SK-N-SH (cell line): ENCODE data around the gene SETBP1. TPM values are rescaled to one million over a fixed set of nuclear protein-coding genes. Genes with fewer than 3 reads are reported as not detected.

Experiments
- CTCF ChIA-PET: fragments of 300-600, 350-600 bp; formaldehyde crosslinking; extraction: SDS; loops from one replicate; lab custom pipeline; 2021; lab: Yijun Ruan, JAX
- POLR2A ChIA-PET: fragments of 350-600 bp; sonication (Branson Sonifier 250); formaldehyde crosslinking; extraction: SDS; loops from one replicate; lab custom pipeline; 2020; ENCODE audit warnings: antibody characterized with exemption, inconsistent platforms; lab: Yijun Ruan, JAX
- DNase-seq: peaks from one replicate; pipeline ENCODE4 v3.0.0; 2012
- H2AFZ ChIP-seq: fragments of 200-600 bp; sonication (generic); 2 replicates; pipeline ENCODE4 v1.8.1; 2016; ENCODE audit warnings: antibody characterized with exemption, mild to moderate bottlenecking, low read depth
- H3F3A ChIP-seq: fragments of 200-600 bp; sonication (generic); replicated peaks from 2 replicates; pipeline ENCODE3; 2016; ENCODE audit warnings: antibody characterized with exemption, mild to moderate bottlenecking; ENCODE audit not compliant: insufficient read depth
- H3K27ac ChIP-seq, 2 experiments: fragments of 200-500 bp in 1 of 2; fragments of 200-600 bp in 1 of 2; sonication (Bioruptor generic) in 1 of 2; sonication (generic), shearing (Covaris generic) in 1 of 2; 2 replicates each; pipeline versions ENCODE4 v1.5.1 to v1.6.1; 2014 to 2016; ENCODE audit warnings: low read depth in 2 of 2, inconsistent platforms in 1 of 2, low read length in 1 of 2, mild to moderate bottlenecking in 1 of 2, mixed read lengths in 1 of 2
- H3K27me3 ChIP-seq: fragments of 200-600 bp; sonication (generic), shearing (Covaris generic); 2 replicates; pipeline ENCODE4 v1.6.1; 2016; ENCODE audit warnings: mixed run types; ENCODE audit not compliant: insufficient read depth
- H3K36me3 ChIP-seq, 2 experiments: fragments of 200-500 bp in 1 of 2; fragments of 200-600 bp in 1 of 2; sonication (Bioruptor generic) in 1 of 2; sonication (generic) in 1 of 2; replicated peaks in 1 of 2; 2 replicates each; pipeline versions ENCODE3 to v1.5.1; 2014 to 2016; ENCODE audit warnings: low read length in 1 of 2, mild to moderate bottlenecking in 1 of 2; ENCODE audit not compliant: insufficient read depth in 2 of 2, control insufficient read depth in 1 of 2
- H3K4me1 ChIP-seq, 2 experiments: fragments of 200-500 bp in 1 of 2; fragments of 200-600 bp in 1 of 2; sonication (Bioruptor generic) in 1 of 2; sonication (generic), shearing (Covaris generic) in 1 of 2; 2 replicates each; pipeline versions ENCODE4 v1.5.1 to v1.6.1; 2014 to 2016; ENCODE audit warnings: low read depth in 1 of 2, low read length in 1 of 2, mixed run types in 1 of 2; ENCODE audit not compliant: insufficient read depth in 2 of 2, control insufficient read depth in 1 of 2
- H3K4me2 ChIP-seq: fragments of 200-600 bp; sonication (generic), shearing (Covaris generic); 2 replicates; pipeline ENCODE4 v1.6.1; 2017; ENCODE audit warnings: mixed run types
- H3K4me3 ChIP-seq, 2 experiments: fragments of 200-500 bp in 1 of 2; fragments of 200-600 bp in 1 of 2; sonication (Bioruptor generic) in 1 of 2; sonication (generic), shearing (Covaris generic) in 1 of 2; 2 replicates each; pipeline versions ENCODE4 v1.5.1 to v1.8.1; 2014 to 2016; ENCODE audit warnings: low read depth in 2 of 2, inconsistent platforms in 1 of 2, low read length in 1 of 2, mild to moderate bottlenecking in 1 of 2, mixed read lengths in 1 of 2, moderate library complexity in 1 of 2
- H3K79me2 ChIP-seq: fragments of 200-600 bp; sonication (generic); 2 replicates; pipeline ENCODE4 v1.8.1; 2017; ENCODE audit warnings: mild to moderate bottlenecking; ENCODE audit not compliant: insufficient read depth
- H3K9ac ChIP-seq: fragments of 200-600 bp; sonication (generic); 2 replicates; pipeline ENCODE4 v1.6.1; 2017; ENCODE audit warnings: mixed run types
- H3K9me2 ChIP-seq: fragments of 200-600 bp; sonication (generic); 2 replicates; pipeline ENCODE4 v1.6.1; 2017; ENCODE audit warnings: mixed run types
- H3K9me3 ChIP-seq: fragments of 200-600 bp; sonication (generic); 2 replicates; pipeline ENCODE4 v1.6.1; 2017; ENCODE audit warnings: mixed run types, mild to moderate bottlenecking, moderate library complexity
- H4K20me1 ChIP-seq: fragments of 200-600 bp; sonication (generic); 2 replicates; pipeline ENCODE4 v1.6.1; 2017; ENCODE audit warnings: mild to moderate bottlenecking, mixed run types; ENCODE audit not compliant: insufficient read depth
- CHD2 ChIP-seq: fragments of 150-350 bp; IDR thresholded peaks from 2 replicates; pipeline ENCODE4 v1.6.1; 2018; ENCODE audit warnings: low read length; ENCODE audit not compliant: partially characterized antibody
- RCOR1 ChIP-seq: fragments of 150-350 bp; IDR thresholded peaks from 2 replicates; pipeline ENCODE4 v1.6.1; 2017; ENCODE audit warnings: antibody characterized with exemption, low read length
- RFX5 ChIP-seq: IDR thresholded peaks from 2 replicates; pipeline ENCODE4 v1.6.1; 2012; ENCODE audit warnings: mild to moderate bottlenecking, improper control_type of control experiment, low read length
- SIN3A ChIP-seq: IDR thresholded peaks from 2 replicates; pipeline ENCODE4 v1.6.1; 2012; ENCODE audit warnings: low read depth, mild to moderate bottlenecking, low read length, moderate library complexity, borderline replicate concordance
- YY1 ChIP-seq: IDR thresholded peaks from 2 replicates; pipeline ENCODE4 v1.4.0; 2012; ENCODE audit warnings: low read depth, mild to moderate bottlenecking
- WGBS: methylation state at CpG from one replicate; pipeline ENCODE4 v1.1.6; 2017; ENCODE audit warnings: low lambda C conversion rate; 5-methylcytosine and 5-hydroxymethylcytosine counted together
- polyA plus RNA-seq, 3 experiments: library from polyadenylated mRNA; depleted of rRNA; stranded (reverse); fragments of >200 nt; gene quantifications; 2 replicates each; pipeline ENCODE4 v1.2.3, GENCODE V29; 2012
- TF ChIP-seq, protein P1 (sequence below): IDR thresholded peaks from 2 replicates; pipeline ENCODE4 v1.4.0; 2012; ENCODE audit warnings: low read depth, borderline replicate concordance
- TF ChIP-seq, protein P2 (sequence below): IDR thresholded peaks from 2 replicates; pipeline ENCODE4 v1.6.1; 2012; ENCODE audit warnings: mild to moderate bottlenecking, low read depth, low read length, moderate library complexity

Gene SETBP1
- polyA plus RNA-seq, 1 of the 3 experiments (the other 2 are of a cell fraction) = 3.0 TPM

- H3K36me3 ChIP-seq = no peaks in the 10 kb centered on the region
- no peaks in the 10 kb centered on the region for H3F3A ChIP-seq
- H3K79me2 ChIP-seq = no peaks in the 10 kb centered on the region
- no peak for TF ChIP-seq RFX5
- TF ChIP-seq RCOR1 = no peak
- TF ChIP-seq SIN3A = no peak
- TF ChIP-seq YY1 = no peak
- no peak for DNase-seq
- 91% methylated on average over 2 of the region's 2 CpGs for WGBS
- H3K9me3 ChIP-seq = no peaks in the 10 kb centered on the region
- no peak overlapping the region for H3K4me2 ChIP-seq
- H3K27me3 ChIP-seq = no peaks in the 10 kb centered on the region
- H4K20me1 ChIP-seq = no peaks in the 10 kb centered on the region
- H2AFZ ChIP-seq = no peak overlapping the region
- H3K4me3 ChIP-seq = no peak overlapping the region
- POLR2A ChIA-PET = no interaction called here
- no peak overlapping the region for H3K9ac ChIP-seq
- H3K4me1 ChIP-seq = no peaks in the 10 kb centered on the region; a peak in 1 of 4 replicates
- CTCF ChIA-PET = interaction anchor here (1.5 kb wide), 1 partner anchor 19 kb away, joined by 3 read pairs; no protein-coding TSS in a partner anchor
- H3K9me2 ChIP-seq = no peaks in the 10 kb centered on the region
- H3K27ac ChIP-seq = no peak overlapping the region
These were observed 172.7 kb downstream of the SETBP1 start for GRCh38 chr18:44853430-44853829.

GRCh38 chr18:44855681-44856080 is 175.0 kb downstream of the SETBP1 start:
- Histone ChIP-seq H3K4me2 (no peak overlapping the region), H3K27ac (no peak overlapping the region), H3K27me3 (no peaks in the 10 kb centered on the region), H3K79me2 (no peaks in the 10 kb centered on the region), H3K9ac (no peak overlapping the region), H4K20me1 (no peaks in the 10 kb centered on the region), H3K36me3 (no peaks in the 10 kb centered on the region), H3K9me3 (no peaks in the 10 kb centered on the region), H2AFZ (no peak overlapping the region), H3K4me1 (no peaks in the 10 kb centered on the region), H3F3A (no peaks in the 10 kb centered on the region), H3K4me3 (no peak overlapping the region), H3K9me2 (no peaks in the 10 kb centered on the region)
- POLR2A ChIA-PET = no interaction called here
- DNase-seq = no peak
- WGBS = 91% methylated on average over 6 of the region's 6 CpGs
- TF ChIP-seq YY1 = no peak
- TF ChIP-seq, protein P1, sequence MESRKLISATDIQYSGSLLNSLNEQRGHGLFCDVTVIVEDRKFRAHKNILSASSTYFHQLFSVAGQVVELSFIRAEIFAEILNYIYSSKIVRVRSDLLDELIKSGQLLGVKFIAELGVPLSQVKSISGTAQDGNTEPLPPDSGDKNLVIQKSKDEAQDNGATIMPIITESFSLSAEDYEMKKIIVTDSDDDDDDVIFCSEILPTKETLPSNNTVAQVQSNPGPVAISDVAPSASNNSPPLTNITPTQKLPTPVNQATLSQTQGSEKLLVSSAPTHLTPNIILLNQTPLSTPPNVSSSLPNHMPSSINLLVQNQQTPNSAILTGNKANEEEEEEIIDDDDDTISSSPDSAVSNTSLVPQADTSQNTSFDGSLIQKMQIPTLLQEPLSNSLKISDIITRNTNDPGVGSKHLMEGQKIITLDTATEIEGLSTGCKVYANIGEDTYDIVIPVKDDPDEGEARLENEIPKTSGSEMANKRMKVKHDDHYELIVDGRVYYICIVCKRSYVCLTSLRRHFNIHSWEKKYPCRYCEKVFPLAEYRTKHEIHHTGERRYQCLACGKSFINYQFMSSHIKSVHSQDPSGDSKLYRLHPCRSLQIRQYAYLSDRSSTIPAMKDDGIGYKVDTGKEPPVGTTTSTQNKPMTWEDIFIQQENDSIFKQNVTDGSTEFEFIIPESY = no peak
- CTCF ChIA-PET = interaction anchor here (2.4 kb wide), 1 partner anchor 12 kb away, joined by 8 read pairs; no protein-coding TSS in a partner anchor

GRCh38 chr18:44856157-44856556 is 175.5 kb downstream of the SETBP1 start:
- Histone ChIP-seq H3K4me2 (no peak overlapping the region), H3K27me3 (no peaks in the 10 kb centered on the region), H3K4me1 (no peaks in the 10 kb centered on the region), H2AFZ (no peak overlapping the region), H3K9me3 (no peaks in the 10 kb centered on the region), H3K9ac (no peak overlapping the region), H3K9me2 (no peaks in the 10 kb centered on the region), H3K36me3 (no peaks in the 10 kb centered on the region), H3F3A (no peaks in the 10 kb centered on the region), H3K4me3 (no peak overlapping the region), H3K27ac (no peak overlapping the region), H3K79me2 (no peaks in the 10 kb centered on the region), H4K20me1 (no peaks in the 10 kb centered on the region)
- WGBS = 31% methylated on average over 1 of the region's 1 CpG
- DNase-seq = no peak
- ChIA-PET CTCF (interaction anchor here (2.4 kb wide), 1 partner anchor 12 kb away, joined by 8 read pairs; no protein-coding TSS in a partner anchor), POLR2A (no interaction called here)
- TF ChIP-seq, protein P2, sequence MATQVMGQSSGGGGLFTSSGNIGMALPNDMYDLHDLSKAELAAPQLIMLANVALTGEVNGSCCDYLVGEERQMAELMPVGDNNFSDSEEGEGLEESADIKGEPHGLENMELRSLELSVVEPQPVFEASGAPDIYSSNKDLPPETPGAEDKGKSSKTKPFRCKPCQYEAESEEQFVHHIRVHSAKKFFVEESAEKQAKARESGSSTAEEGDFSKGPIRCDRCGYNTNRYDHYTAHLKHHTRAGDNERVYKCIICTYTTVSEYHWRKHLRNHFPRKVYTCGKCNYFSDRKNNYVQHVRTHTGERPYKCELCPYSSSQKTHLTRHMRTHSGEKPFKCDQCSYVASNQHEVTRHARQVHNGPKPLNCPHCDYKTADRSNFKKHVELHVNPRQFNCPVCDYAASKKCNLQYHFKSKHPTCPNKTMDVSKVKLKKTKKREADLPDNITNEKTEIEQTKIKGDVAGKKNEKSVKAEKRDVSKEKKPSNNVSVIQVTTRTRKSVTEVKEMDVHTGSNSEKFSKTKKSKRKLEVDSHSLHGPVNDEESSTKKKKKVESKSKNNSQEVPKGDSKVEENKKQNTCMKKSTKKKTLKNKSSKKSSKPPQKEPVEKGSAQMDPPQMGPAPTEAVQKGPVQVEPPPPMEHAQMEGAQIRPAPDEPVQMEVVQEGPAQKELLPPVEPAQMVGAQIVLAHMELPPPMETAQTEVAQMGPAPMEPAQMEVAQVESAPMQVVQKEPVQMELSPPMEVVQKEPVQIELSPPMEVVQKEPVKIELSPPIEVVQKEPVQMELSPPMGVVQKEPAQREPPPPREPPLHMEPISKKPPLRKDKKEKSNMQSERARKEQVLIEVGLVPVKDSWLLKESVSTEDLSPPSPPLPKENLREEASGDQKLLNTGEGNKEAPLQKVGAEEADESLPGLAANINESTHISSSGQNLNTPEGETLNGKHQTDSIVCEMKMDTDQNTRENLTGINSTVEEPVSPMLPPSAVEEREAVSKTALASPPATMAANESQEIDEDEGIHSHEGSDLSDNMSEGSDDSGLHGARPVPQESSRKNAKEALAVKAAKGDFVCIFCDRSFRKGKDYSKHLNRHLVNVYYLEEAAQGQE = no peak
- no peak for TF ChIP-seq RFX5
- TF ChIP-seq SIN3A = no peak
- no peak for TF ChIP-seq CHD2
